CD4-positive, alpha-beta T cell treated with Interleukin-17A for 4 hours (primary cell): ENCODE results near the gene FKRP.
A peak's percentile ranks its signal among the peaks of the same experiment; 100 is the strongest.

ENCODE experiments used
- DNase-seq: peaks from one replicate; pipeline ENCODE4 v3.0.0-alpha.2; 2020; ENCODE audit warnings: mixed read lengths

Gene FKRP

GRCh38 chr19:46719629-46720502 lies 26.0 kb upstream of the FKRP start:
- no peak for DNase-seq

- DNase-seq = no peak
These were observed 25.2 kb upstream of the FKRP start for GRCh38 chr19:46720503-46721239.

- DNase-seq = no peak
These were observed 24.4 kb upstream of the FKRP start for GRCh38 chr19:46721269-46722003.

GRCh38 chr19:46722004-46722380 lies 23.9 kb upstream of the FKRP start:
- DNase-seq = no peak

GRCh38 chr19:46722421-46723022 lies 23.3 kb upstream of the FKRP start:
- DNase-seq = no peak

- no peak for DNase-seq
These were observed 22.8 kb upstream of the FKRP start for GRCh38 chr19:46723023-46723461.

GRCh38 chr19:46723471-46723870 lies 22.4 kb upstream of the FKRP start:
- DNase-seq = no peak

GRCh38 chr19:46724468-46724867 lies 21.4 kb upstream of the FKRP start:
- no peak for DNase-seq

- DNase-seq = no peak
These were observed 20.6 kb upstream of the FKRP start for GRCh38 chr19:46725036-46725820.

- DNase-seq = no peak
These were observed 19.9 kb upstream of the FKRP start for GRCh38 chr19:46725859-46726393.

GRCh38 chr19:46726551-46726950 lies 19.3 kb upstream of the FKRP start:
- DNase-seq = no peak

GRCh38 chr19:46726971-46727501 lies 18.8 kb upstream of the FKRP start:
- no peak for DNase-seq

- no peak for DNase-seq
These were observed 18.1 kb upstream of the FKRP start for GRCh38 chr19:46727757-46728156.

- no peak for DNase-seq
These were observed 17.6 kb upstream of the FKRP start for GRCh38 chr19:46728208-46728607.

GRCh38 chr19:46728693-46729339 lies 17.0 kb upstream of the FKRP start:
- peak; percentile 91 for DNase-seq

- no peak for DNase-seq
These were observed 16.2 kb upstream of the FKRP start for GRCh38 chr19:46729696-46730095.

- no peak for DNase-seq
These were observed 15.7 kb upstream of the FKRP start for GRCh38 chr19:46730187-46730586.

- DNase-seq = no peak
These were observed 15.3 kb upstream of the FKRP start for GRCh38 chr19:46730595-46730994.

- DNase-seq = no peak
These were observed 14.8 kb upstream of the FKRP start for GRCh38 chr19:46731007-46731501.

GRCh38 chr19:46731584-46731983 lies 14.3 kb upstream of the FKRP start:
- no peak for DNase-seq
